Calu3 (cell line): ENCODE data around the gene GLIS1. TPM values are rescaled to one million over a fixed set of nuclear protein-coding genes. Genes with fewer than 3 reads are reported as not detected.

ENCODE experiments used
- BruUV-seq: library from RNA; stranded (reverse); fragments of 400-500 nt; replicated peaks from 2 replicates; lab custom pipeline; 2021; lab: Mats Ljungman, UMichigan
- CTCF ChIA-PET: fragments of 300-600 bp; sonication (Branson Sonifier 250); formaldehyde crosslinking; loops from one replicate; lab custom pipeline; 2022; ENCODE audit warnings: antibody characterized with exemption; lab: Charles Lee
- DNase-seq: peaks from one replicate; pipeline ENCODE4 v3.0.0; 2022
- H3K27ac Mint-ChIP-seq: one replicate; pipeline ENCODE4 v1.8.0; 2022; ENCODE audit warnings: mixed read lengths; ENCODE audit not compliant: unreplicated experiment
- H3K27me3 Mint-ChIP-seq: one replicate; pipeline ENCODE4 v1.8.0; 2022; ENCODE audit warnings: mixed read lengths; ENCODE audit not compliant: unreplicated experiment
- H3K36me3 Mint-ChIP-seq: one replicate; pipeline ENCODE4 v1.8.0; 2022; ENCODE audit warnings: mild to moderate bottlenecking, moderate library complexity, mixed read lengths; ENCODE audit not compliant: insufficient read depth, unreplicated experiment
- H3K4me1 Mint-ChIP-seq: one replicate; pipeline ENCODE4 v1.8.0; 2022; ENCODE audit warnings: mild to moderate bottlenecking, low read depth, mixed read lengths; ENCODE audit not compliant: unreplicated experiment
- H3K4me3 Mint-ChIP-seq: one replicate; pipeline ENCODE4 v1.8.0; 2022; ENCODE audit warnings: mild to moderate bottlenecking, low read depth, moderate library complexity, mixed read lengths; ENCODE audit not compliant: unreplicated experiment
- H3K9me3 Mint-ChIP-seq: one replicate; pipeline ENCODE4 v1.8.0; 2022; ENCODE audit warnings: low read depth, mixed read lengths; ENCODE audit not compliant: unreplicated experiment
- intact Hi-C: fragments of 100-400 bp; cut with micrococcal nuclease; formaldehyde crosslinking; loops from one replicate; pipeline ENCODE4 v1.10.0; 2022; ENCODE audit not compliant: unreplicated experiment
- total RNA-seq: library from RNA; stranded (reverse); gene quantifications from 2 replicates; pipeline ENCODE4 v1.2.3, GENCODE V29; 2022
- TF ChIP-seq, protein P1 (sequence below): fragments of 200-600 bp; IDR thresholded peaks from one replicate; pipeline ENCODE4 v1.8.0; 2022; ENCODE audit warnings: antibody characterized with exemption; ENCODE audit not compliant: unreplicated experiment

GLIS1 gene
- total RNA-seq, 1 experiment from 2014 or later = not detected

- Mint-ChIP-seq H3K9me3 (no peaks in the 10 kb centered on the region), H3K27ac (no peak overlapping the region), H3K36me3 (no peaks in the 10 kb centered on the region), H3K27me3 (peaks cover 68% of the 10 kb centered on the region), H3K4me3 (no peak overlapping the region), H3K4me1 (no peaks in the 10 kb centered on the region)
- BruUV-seq = no TSS peak
- intact Hi-C loops = no loop called here
- no peak for DNase-seq
- CTCF ChIA-PET = interaction anchor here (0.6 kb wide), 2 partner anchors 21 to 1005 kb away, joined by 4 to 6 read pairs; no protein-coding TSS in a partner anchor
- TF ChIP-seq, protein P1, sequence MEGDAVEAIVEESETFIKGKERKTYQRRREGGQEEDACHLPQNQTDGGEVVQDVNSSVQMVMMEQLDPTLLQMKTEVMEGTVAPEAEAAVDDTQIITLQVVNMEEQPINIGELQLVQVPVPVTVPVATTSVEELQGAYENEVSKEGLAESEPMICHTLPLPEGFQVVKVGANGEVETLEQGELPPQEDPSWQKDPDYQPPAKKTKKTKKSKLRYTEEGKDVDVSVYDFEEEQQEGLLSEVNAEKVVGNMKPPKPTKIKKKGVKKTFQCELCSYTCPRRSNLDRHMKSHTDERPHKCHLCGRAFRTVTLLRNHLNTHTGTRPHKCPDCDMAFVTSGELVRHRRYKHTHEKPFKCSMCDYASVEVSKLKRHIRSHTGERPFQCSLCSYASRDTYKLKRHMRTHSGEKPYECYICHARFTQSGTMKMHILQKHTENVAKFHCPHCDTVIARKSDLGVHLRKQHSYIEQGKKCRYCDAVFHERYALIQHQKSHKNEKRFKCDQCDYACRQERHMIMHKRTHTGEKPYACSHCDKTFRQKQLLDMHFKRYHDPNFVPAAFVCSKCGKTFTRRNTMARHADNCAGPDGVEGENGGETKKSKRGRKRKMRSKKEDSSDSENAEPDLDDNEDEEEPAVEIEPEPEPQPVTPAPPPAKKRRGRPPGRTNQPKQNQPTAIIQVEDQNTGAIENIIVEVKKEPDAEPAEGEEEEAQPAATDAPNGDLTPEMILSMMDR = no peak
Measured at GRCh38 chr1:53576381-53576801, 162.6 kb downstream of the GLIS1 start.

DNA sequence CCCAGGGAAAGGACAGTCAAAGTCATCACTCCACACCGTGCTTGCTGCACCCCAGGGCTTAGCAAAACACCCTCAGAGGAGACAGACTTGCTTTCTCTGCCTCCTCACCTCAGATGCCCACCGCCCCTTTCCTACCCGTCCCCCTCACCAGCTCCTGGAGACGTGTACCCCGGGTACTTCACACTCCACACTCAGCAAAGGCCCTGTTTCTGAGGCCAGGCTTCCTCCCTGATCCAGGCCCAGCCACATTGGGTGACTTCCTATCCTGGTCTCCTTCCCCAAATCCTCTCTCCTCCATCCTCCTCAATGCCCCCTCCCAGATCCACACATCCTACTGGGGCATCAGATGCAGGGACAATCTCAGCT is 163.0 kb downstream of the GLIS1 start:
- H3K4me3 Mint-ChIP-seq = no peak overlapping the region
- no TSS peak for BruUV-seq
- no peak overlapping the region for H3K27ac Mint-ChIP-seq
- CTCF ChIA-PET = interaction anchor here (0.6 kb wide), 1 partner anchor 1005 kb away, joined by 4 read pairs; no protein-coding TSS in a partner anchor
- no peaks in the 10 kb centered on the region for H3K36me3 Mint-ChIP-seq
- no peak for DNase-seq
- H3K27me3 Mint-ChIP-seq = peaks cover 67% of the 10 kb centered on the region
- no peaks in the 10 kb centered on the region for H3K4me1 Mint-ChIP-seq
- TF ChIP-seq, protein P1 = no peak
- no peaks in the 10 kb centered on the region for H3K9me3 Mint-ChIP-seq
- intact Hi-C loops = no loop called here

- intact Hi-C loops = no loop called here
- no peaks in the 10 kb centered on the region for H3K36me3 Mint-ChIP-seq
- no peak overlapping the region for H3K27ac Mint-ChIP-seq
- H3K27me3 Mint-ChIP-seq = peaks cover 69% of the 10 kb centered on the region
- TF ChIP-seq, protein P1 = no peak
- no peak overlapping the region for H3K4me3 Mint-ChIP-seq
- H3K4me1 Mint-ChIP-seq = no peaks in the 10 kb centered on the region
- CTCF ChIA-PET = no interaction called here
- no TSS peak for BruUV-seq
- no peaks in the 10 kb centered on the region for H3K9me3 Mint-ChIP-seq
- DNase-seq = no peak
Measured at GRCh38 chr1:53575141-53575954, 163.6 kb downstream of the GLIS1 start.

GRCh38 chr1:53574621-53575020 is 164.3 kb downstream of the GLIS1 start:
- no peak overlapping the region for H3K4me3 Mint-ChIP-seq
- TF ChIP-seq, protein P1 = no peak
- DNase-seq = no peak
- BruUV-seq = no TSS peak
- H3K4me1 Mint-ChIP-seq = no peaks in the 10 kb centered on the region
- no peak overlapping the region for H3K27ac Mint-ChIP-seq
- peaks cover 76% of the 10 kb centered on the region for H3K27me3 Mint-ChIP-seq
- CTCF ChIA-PET = no interaction called here
- H3K9me3 Mint-ChIP-seq = no peaks in the 10 kb centered on the region
- intact Hi-C loops = no loop called here
- H3K36me3 Mint-ChIP-seq = no peaks in the 10 kb centered on the region
